Colonic mucosa (tissue), 4 donors: ENCODE data around the gene RAD51B. TPM values are rescaled to one million over a fixed set of nuclear protein-coding genes. Genes with fewer than 3 reads are reported as not detected.

ENCODE experiments used
- DNase-seq: peaks from one replicate; pipeline ENCODE4 v3.0.0-alpha.2; 2020
- H3K27ac ChIP-seq: fragments of 200-600 bp; one replicate; pipeline ENCODE4 v1.8.0; 2021
- H3K27me3 ChIP-seq: fragments of 200-600 bp; one replicate; pipeline ENCODE4 v1.8.0; 2021
- H3K36me3 ChIP-seq: fragments of 200-600 bp; one replicate; pipeline ENCODE4 v1.8.0; 2021
- H3K4me1 ChIP-seq: fragments of 200-600 bp; one replicate; pipeline ENCODE4 v1.8.0; 2021; ENCODE audit warnings: mild to moderate bottlenecking
- H3K4me3 ChIP-seq: fragments of 200-600 bp; one replicate; pipeline ENCODE4 v1.8.0; 2021
- H3K9ac ChIP-seq, 2 donors: one replicate each; pipeline ENCODE4 v1.7.0; 2013; ENCODE audit warnings: control low read depth in 2 of 2, low read depth in 2 of 2, low read length in 2 of 2
- H3K9me3 ChIP-seq: fragments of 200-600 bp; one replicate; pipeline ENCODE4 v1.8.0; 2021
- intact Hi-C: fragments of 100-400 bp; cut with DNase I; formaldehyde crosslinking; loops from one replicate; pipeline ENCODE4 v1.14.1; 2022
- total RNA-seq, 2 donors: library from RNA; stranded (reverse); fragmentation: NEBNext Ultra II Directional in 1 of 2; extraction: Animal tissue kit (Norgen Biotek cat#: 25700) in 1 of 2; gene quantifications; one replicate each; pipeline ENCODE4 v1.2.1, GENCODE V29; 2021
- TF ChIP-seq, protein P1 (sequence below): fragments of 200-600 bp; IDR thresholded peaks from one replicate; pipeline ENCODE4 v1.8.0; 2022; ENCODE audit warnings: antibody characterized with exemption, mild to moderate bottlenecking
- donor health status: healthy.
- donor health status: DM: no; HTN: no; CAD: no.
- donor health status: DM: no; HTN: no; CAD: no.

Gene RAD51B
- total RNA-seq, 2 donors from 2014 or later = 12.7 to 22.0 TPM

DNA sequence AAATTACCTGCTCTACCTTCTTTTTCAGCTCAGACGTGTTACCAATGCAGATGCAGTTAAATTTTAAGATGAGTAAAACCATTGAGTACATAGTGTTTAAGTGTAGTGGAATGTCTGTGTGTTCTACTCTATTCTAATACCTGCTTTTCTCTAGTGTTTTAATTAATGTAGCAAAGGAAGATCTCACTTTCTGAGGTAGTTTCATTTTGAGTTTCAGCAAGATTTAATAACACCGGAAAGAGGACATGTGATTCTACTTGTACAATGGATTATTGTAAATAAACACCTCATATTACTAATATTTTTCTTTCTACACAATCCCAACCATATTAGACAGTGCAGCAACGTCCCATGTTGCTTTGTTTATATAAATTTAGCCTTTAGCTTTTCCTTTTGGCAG, 315.4 kb downstream of the RAD51B start:
- H3K9me3 ChIP-seq = no peaks in the 10 kb centered on the region
- no peak overlapping the region for H3K9ac ChIP-seq
- intact Hi-C loops = no loop called here
- DNase-seq = no peak
- H3K36me3 ChIP-seq = no peaks in the 10 kb centered on the region
- no peak overlapping the region for H3K27ac ChIP-seq
- H3K4me1 ChIP-seq = no peaks in the 10 kb centered on the region
- TF ChIP-seq, protein P1, sequence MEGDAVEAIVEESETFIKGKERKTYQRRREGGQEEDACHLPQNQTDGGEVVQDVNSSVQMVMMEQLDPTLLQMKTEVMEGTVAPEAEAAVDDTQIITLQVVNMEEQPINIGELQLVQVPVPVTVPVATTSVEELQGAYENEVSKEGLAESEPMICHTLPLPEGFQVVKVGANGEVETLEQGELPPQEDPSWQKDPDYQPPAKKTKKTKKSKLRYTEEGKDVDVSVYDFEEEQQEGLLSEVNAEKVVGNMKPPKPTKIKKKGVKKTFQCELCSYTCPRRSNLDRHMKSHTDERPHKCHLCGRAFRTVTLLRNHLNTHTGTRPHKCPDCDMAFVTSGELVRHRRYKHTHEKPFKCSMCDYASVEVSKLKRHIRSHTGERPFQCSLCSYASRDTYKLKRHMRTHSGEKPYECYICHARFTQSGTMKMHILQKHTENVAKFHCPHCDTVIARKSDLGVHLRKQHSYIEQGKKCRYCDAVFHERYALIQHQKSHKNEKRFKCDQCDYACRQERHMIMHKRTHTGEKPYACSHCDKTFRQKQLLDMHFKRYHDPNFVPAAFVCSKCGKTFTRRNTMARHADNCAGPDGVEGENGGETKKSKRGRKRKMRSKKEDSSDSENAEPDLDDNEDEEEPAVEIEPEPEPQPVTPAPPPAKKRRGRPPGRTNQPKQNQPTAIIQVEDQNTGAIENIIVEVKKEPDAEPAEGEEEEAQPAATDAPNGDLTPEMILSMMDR = no peak
- no peak overlapping the region for H3K4me3 ChIP-seq
- no peaks in the 10 kb centered on the region for H3K27me3 ChIP-seq

DNA sequence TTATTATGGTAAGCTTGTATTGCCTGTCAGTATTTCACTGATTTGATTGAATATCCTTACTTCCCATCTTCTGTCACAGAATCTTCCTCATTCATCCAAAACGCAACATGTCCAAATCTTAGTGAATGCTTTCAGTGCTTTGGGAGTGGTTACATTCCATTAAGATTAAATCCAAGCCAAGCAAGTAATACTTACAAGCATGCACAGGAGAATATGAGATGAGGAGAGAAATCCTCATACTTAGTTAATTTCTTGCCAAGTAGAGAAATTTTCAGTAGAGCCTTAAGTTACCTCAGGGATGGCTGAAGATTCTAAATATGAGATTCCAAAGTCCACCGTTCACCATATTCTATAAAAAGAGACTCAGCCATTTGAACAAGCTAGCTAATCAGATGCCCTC, 316.0 kb downstream of the RAD51B start:
- H3K9ac ChIP-seq = no peak overlapping the region
- intact Hi-C loops = no loop called here

DNA sequence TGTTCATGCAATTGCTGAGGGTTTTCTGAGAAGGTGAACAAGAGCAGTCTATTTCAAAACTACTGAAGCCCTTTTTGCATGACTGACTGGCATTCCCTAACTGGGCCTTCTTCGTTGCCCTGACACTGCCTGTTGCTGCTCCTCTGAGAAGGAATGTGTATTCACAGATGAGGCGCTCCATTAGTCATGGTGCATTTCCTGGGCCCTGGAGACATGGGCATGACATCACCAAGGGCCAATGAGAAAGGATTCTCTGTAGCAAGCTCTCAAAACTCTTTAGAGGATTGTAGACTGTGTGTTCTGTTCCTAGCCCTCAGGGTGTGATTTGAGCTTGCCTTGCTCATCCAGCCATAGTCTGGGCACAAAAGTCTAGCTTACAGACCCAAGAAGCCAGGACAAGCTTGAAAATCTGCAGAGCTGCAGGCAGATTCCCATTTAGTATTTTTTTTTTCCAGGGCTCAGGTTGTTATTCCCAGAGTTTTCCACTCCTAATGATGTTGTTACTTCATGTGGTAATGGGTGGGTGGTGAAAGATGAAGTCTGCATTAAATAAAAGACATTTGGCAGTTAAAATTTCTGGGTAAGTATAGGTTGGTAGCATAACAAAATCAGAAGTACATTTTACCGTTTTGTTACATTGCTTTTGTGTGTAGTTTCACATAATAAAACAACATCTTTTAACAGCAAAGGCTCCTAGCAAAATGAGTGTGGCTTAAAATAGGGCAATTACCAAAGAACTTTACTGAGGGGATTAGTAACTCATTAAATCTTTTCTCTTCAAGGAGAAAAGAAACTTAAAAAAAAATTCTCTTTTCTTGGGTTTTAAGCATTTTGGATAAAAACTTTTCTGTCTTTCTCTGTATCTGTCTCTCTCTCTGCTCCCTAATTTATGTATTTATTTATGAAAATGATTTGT, 318.4 kb downstream of the RAD51B start:
- Histone ChIP-seq H3K4me3 (no peak overlapping the region), H3K27me3 (no peaks in the 10 kb centered on the region), H3K9ac (no peak overlapping the region), H3K36me3 (no peaks in the 10 kb centered on the region), H3K27ac (no peak overlapping the region), H3K9me3 (no peaks in the 10 kb centered on the region), H3K4me1 (peaks cover 3% of the 10 kb centered on the region)
- TF ChIP-seq, protein P1 = no peak
- intact Hi-C loops = no loop called here
- DNase-seq = peak; percentile 34

More for the DNA sequence above, 316.0 kb downstream of the RAD51B start:
- Histone ChIP-seq H3K4me1 (no peaks in the 10 kb centered on the region), H3K36me3 (no peaks in the 10 kb centered on the region), H3K4me3 (no peak overlapping the region), H3K27me3 (no peaks in the 10 kb centered on the region), H3K27ac (no peak overlapping the region), H3K9me3 (no peaks in the 10 kb centered on the region)
- TF ChIP-seq, protein P1 = no peak
- no peak for DNase-seq

DNA sequence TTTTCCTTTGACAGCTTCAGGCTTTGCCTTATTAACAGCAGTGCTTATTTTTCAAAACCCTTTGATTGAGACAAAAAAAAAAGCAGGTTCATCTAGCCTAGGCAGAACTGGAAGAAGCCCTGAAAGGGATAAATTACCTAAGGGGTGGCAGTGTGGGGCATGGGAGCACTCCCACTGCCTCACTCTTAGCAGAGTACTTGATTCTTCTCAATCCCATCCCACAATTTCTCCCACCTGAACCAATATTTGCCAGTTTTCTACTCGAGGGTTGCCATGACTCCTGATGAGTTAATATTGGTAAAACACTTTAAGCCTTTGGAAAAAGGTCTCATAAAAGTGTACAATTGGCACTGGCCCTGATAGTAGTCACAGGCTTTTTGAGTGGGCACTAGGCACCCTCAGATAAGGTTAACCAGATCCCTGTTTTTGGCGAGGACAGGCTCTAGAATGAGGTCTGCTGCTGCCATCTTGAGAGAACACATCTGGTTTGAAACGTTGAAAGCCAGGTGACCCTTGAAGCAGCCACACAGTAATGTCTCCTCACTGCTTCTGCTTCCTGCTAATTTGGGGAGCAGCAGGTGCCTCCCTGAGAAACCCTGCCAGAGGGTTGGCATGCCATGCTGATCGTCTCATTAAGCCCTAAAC, 320.0 kb downstream of the RAD51B start:
- H3K27ac ChIP-seq = peak overlapping the region; percentile 65
- no peaks in the 10 kb centered on the region for H3K27me3 ChIP-seq
- no peak for DNase-seq
- TF ChIP-seq, protein P1 = no peak
- peaks cover 14% of the 10 kb centered on the region for H3K4me1 ChIP-seq
- no peak overlapping the region for H3K9ac ChIP-seq
- no peaks in the 10 kb centered on the region for H3K36me3 ChIP-seq
- no peaks in the 10 kb centered on the region for H3K9me3 ChIP-seq
- intact Hi-C loops = loop anchor here (10.0 kb wide), 1 partner anchor 195 kb away; no protein-coding TSS in a partner anchor
- no peak overlapping the region for H3K4me3 ChIP-seq

DNA sequence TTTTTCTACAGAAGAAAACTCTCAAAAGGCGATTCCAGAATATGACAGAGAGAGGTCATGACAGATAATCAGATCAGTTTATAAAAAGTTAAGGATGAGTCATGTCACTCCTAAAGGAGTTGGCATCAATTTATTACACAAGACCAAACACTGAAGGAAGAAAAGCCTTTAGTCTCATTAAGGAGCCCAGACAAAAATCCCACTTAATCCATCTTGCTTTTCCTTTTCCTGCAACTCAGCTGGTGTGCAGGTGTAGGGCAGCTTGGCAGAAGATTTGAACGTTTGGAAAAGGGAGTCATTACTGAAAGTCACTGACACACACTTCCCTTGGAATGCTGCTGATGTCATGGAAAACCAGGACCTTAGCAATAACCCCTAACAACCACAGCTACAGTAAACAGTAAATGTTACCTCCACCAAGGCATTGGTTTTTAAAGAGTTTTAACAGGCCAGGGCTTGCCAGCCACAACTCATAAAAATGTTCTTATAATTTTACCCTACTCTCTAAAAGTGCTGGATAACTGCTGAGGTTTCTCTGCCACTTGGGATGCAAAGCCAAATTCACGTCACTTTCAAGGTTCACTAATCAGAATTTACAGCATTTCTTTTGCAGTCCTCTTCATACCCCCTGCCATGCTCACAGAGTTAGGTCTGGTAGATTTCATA, 320.6 kb downstream of the RAD51B start:
- Histone ChIP-seq H3K9me3 (no peaks in the 10 kb centered on the region), H3K9ac (no peak overlapping the region), H3K4me3 (no peak overlapping the region), H3K36me3 (no peaks in the 10 kb centered on the region), H3K4me1 (peaks cover 14% of the 10 kb centered on the region), H3K27ac (peak overlapping the region; percentile 65), H3K27me3 (no peaks in the 10 kb centered on the region)
- DNase-seq = peak; percentile 74
- TF ChIP-seq, protein P1 = no peak
- intact Hi-C loops = loop anchor here (10.0 kb wide), 1 partner anchor 195 kb away; no protein-coding TSS in a partner anchor
